Lower leg skin (tissue), 4 donors: ENCODE measurements around the gene NAV2. TPM values are rescaled to one million over a fixed set of nuclear protein-coding genes. Genes with fewer than 3 reads are reported as not detected.

Source experiments
- DNase-seq, 2 donors: peaks; one replicate each; pipeline ENCODE4 v3.0.0-alpha.2; 2019; ENCODE audit warnings: low spot score in 2 of 2
- H3K4me3 ChIP-seq: fragments of 200-600 bp; sonication (generic); 2 replicates; pipeline ENCODE4 v1.5.1; 2017; ENCODE audit warnings: mild to moderate bottlenecking, low read depth; ENCODE audit not compliant: poor library complexity, severe bottlenecking
- CTCF ChIP-seq, 3 donors: fragments of 450-650 bp; IDR thresholded peaks; one replicate each; pipeline ENCODE4 v1.5.1; 2016; ENCODE audit warnings: antibody characterized with exemption in 3 of 3, mild to moderate bottlenecking in 3 of 3, moderate library complexity in 2 of 3
- POLR2A ChIP-seq, 2 donors: fragments of 450-650 bp; IDR thresholded peaks; one replicate each; pipeline ENCODE4 v1.6.1; 2016 to 2017; ENCODE audit warnings: antibody characterized with exemption in 2 of 2, mild to moderate bottlenecking in 1 of 2, moderate library complexity in 1 of 2
- WGBS, 2 donors: methylation state at CpG; one replicate each; pipeline ENCODE4 v1.1.5; 2018; 5-methylcytosine and 5-hydroxymethylcytosine counted together
- intact Hi-C: fragments of 100-400 bp; cut with DNase I; formaldehyde crosslinking; loops from one replicate; pipeline ENCODE4 v1.15.0; 2023; ENCODE audit warnings: low total_unique reads
- total RNA-seq, 4 donors: library from RNA; depleted of rRNA; stranded (reverse); fragments of >200 nt; gene quantifications; one replicate each; pipeline ENCODE4 v1.1.0, GENCODE V29; 2016

NAV2 gene
- total RNA-seq, 4 donors from 2014 or later: 5.8 to 30.7 (median 21.0) TPM

GRCh38 chr11:20089367-20089766 lies 376.7 kb downstream of the NAV2 start:
- TF ChIP-seq CTCF (IDR thresholded peaks at IDR 0.05) (no peak), POLR2A (IDR thresholded peaks at IDR 0.05) (no peak)
- intact Hi-C loops: no loop called here
- no peak for DNase-seq
- WGBS, 2 donors: 54 to 55% methylated on average over 3 of the region's 3 CpGs
- no peak overlapping the region for H3K4me3 ChIP-seq

DNA sequence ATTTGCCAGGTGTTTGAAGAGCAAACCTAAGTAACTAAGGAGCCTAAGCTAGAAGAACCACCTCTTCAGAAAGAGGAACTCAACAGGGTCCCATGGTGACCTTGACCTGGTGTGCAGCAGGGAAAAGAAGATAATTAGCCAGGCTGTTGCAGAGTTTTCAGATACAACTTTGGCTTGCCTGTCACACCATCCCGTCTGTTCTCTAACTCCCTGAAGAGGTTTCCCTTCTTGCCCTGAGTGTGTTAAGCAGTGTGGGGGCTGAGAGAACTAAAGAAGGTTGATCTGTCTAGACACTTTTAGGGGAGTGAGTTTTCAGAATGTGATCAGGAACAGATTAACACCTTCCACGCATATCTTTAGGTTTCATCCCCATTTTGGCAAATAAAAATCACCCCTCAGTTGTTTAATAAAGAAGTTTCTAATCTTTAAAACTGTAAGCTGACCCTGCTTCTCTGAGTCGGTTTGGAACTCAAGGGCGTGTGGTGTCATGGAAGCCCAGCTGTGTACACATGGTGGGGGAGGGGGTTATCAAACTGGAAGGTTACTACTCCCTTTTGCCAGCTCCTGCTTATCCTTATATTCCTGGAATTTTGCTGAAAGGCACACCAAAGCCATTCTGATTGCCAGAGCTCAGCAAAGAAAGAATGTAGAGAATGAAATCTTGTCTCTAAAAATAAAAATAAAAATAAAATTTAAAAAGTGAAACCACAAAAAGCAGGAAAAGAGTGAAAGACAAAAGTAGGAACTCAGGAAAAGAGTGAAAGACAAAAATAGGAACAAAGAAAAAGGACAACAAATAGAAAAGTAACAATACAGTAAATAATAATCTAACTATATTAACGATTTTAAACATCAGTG lies 377.4 kb downstream of the NAV2 start:
- TF ChIP-seq CTCF (IDR thresholded peaks at IDR 0.05) (no peak), POLR2A (IDR thresholded peaks at IDR 0.05) (no peak)
- 66 to 72% methylated on average over 5 of the region's 5 CpGs for WGBS, 2 donors
- intact Hi-C loops: no loop called here

DNA sequence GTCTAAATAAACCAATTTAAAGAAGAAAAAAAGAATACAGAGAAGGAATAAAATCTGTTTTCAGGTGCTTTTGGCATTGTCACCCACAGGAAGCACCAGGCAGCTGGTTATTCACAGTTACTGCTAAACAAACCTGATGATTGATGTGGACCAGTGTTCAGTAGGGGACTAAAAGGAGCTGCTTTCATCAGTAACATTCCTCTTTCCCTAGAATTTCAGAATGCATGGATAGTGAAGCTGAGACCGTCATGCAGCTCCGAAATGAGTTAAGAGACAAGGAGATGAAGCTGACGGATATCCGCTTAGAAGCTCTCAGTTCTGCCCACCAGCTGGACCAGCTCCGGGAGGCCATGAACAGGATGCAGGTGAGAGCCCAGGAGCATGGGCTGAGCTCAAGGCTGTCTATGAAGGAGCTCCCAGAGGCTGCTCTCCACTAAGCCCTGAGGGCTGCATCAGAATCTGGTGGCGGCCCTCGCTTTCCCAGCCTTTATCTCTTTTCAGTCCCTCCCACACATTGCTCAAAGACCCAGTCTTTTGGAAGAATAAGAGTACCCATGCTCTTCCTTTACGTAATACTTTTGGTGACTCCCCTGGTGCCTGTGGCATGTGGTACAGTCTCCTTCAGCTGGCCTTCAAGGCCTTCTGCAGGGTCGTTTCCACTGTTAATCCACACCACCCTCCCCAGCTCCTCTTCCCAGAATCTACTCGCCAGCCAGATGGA lies 378.2 kb downstream of the NAV2 start:
- intact Hi-C loops: no loop called here
- no peak for DNase-seq
- no peak overlapping the region for H3K4me3 ChIP-seq
- no peak for TF ChIP-seq CTCF (IDR thresholded peaks at IDR 0.05)
- TF ChIP-seq POLR2A (IDR thresholded peaks at IDR 0.05): no peak
- WGBS, 2 donors: 86 to 94% methylated on average over 10 of the region's 10 CpGs

More for the DNA sequence above, 377.4 kb downstream of the NAV2 start:
- H3K4me3 ChIP-seq: no peak overlapping the region
- DNase-seq: no peak

DNA sequence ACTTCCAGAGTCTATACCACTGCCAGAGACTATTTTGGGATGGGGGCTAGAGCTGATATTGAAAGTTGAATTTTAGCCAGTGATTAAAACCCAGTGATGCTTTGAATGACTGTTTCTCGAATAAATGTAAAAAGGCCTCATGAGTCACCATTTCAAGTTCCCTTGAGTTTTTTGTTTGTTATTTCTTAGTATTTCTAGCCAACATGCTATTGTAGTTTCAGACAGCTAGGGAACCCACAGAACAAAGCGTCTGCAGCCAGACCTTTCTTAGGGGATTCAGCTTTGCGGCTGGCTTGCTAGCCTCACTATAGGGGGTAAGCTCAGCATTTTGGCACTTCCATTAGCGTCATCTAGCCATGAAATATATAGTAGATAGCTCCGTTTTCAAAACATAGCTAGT lies 381.1 kb downstream of the NAV2 start:
- H3K4me3 ChIP-seq: no peak overlapping the region
- DNase-seq: no peak
- TF ChIP-seq CTCF (IDR thresholded peaks at IDR 0.05) (no peak), POLR2A (IDR thresholded peaks at IDR 0.05) (no peak)
- intact Hi-C loops: no loop called here
- WGBS, 2 donors: 92 to 95% methylated on average over 5 of the region's 5 CpGs

GRCh38 chr11:20095189-20095588 lies 382.6 kb downstream of the NAV2 start:
- no peak for TF ChIP-seq CTCF (IDR thresholded peaks at IDR 0.05)
- TF ChIP-seq POLR2A (IDR thresholded peaks at IDR 0.05): no peak
- no peak overlapping the region for H3K4me3 ChIP-seq
- WGBS, 2 donors: 95% methylated on average over 4 of the region's 4 CpGs
- intact Hi-C loops: no loop called here
- no peak for DNase-seq
